Mucosa of descending colon (tissue), 3 donors: ENCODE data around the gene DNAJC15. TPM values are rescaled to one million over a fixed set of nuclear protein-coding genes. Genes with fewer than 3 reads are reported as not detected.

Experiments used
- ATAC-seq: fragments of 200-7000 bp; cut with Tn5 transposase; one replicate; pipeline ENCODE4 v1.9.1; 2020; ENCODE audit warnings: mild to moderate bottlenecking, moderate library complexity
- DNase-seq, 3 donors: peaks; one replicate each; pipeline ENCODE4 v3.0.0-alpha.2; 2020
- H3K36me3 ChIP-seq: fragments of 200-600 bp; one replicate; pipeline ENCODE4 v1.8.0; 2021; ENCODE audit warnings: low read depth, mild to moderate bottlenecking
- H3K4me1 ChIP-seq: fragments of 200-600 bp; one replicate; pipeline ENCODE4 v1.8.0; 2021; ENCODE audit warnings: low read depth, mild to moderate bottlenecking
- H3K4me3 ChIP-seq: fragments of 200-600 bp; one replicate; pipeline ENCODE4 v1.8.0; 2021; ENCODE audit warnings: mild to moderate bottlenecking
- H3K9me3 ChIP-seq: fragments of 200-600 bp; one replicate; pipeline ENCODE4 v1.8.0; 2021; ENCODE audit warnings: mild to moderate bottlenecking
- CTCF ChIP-seq: fragments of 200-600 bp; IDR thresholded peaks from one replicate; pipeline ENCODE4 v1.8.0; 2022; ENCODE audit warnings: antibody characterized with exemption, mild to moderate bottlenecking
- intact Hi-C, 2 donors: fragments of 100-400 bp; cut with DNase I in 1 of 2; cut with micrococcal nuclease in 1 of 2; formaldehyde crosslinking; loops; one replicate each; pipeline versions ENCODE4 v1.11.0 to v1.11.1; 2022; cut with DNase I, micrococcal nuclease
- total RNA-seq, 3 donors: library from RNA; stranded (reverse); fragmentation: NEBNext Ultra II Directional in 2 of 3; extraction: Animal tissue kit (Norgen Biotek cat#: 25700) in 2 of 3; gene quantifications; one replicate each; pipeline versions ENCODE4 v1.2.1 to v1.2.4, GENCODE V29; 2021 to 2023
- donor health status: DM: no; HTN: no; CAD: no; lungs with moderate emphysema.
- donor health status: DM: no; HTN: no; CAD: no.
- donor health status: DM: no; HTN: yes; CAD: no.

Gene DNAJC15
- total RNA-seq, 3 donors from 2014 or later: 15.9 to 29.7 (median 27.2) TPM

GRCh38 chr13:43145534-43146196 is 122.3 kb downstream of the DNAJC15 start:
- Histone ChIP-seq H3K9me3 (no peaks in the 10 kb centered on the region), H3K4me1 (no peaks in the 10 kb centered on the region), H3K4me3 (no peak overlapping the region), H3K36me3 (no peaks in the 10 kb centered on the region)
- DNase-seq (no peak), ATAC-seq (no peak)
- intact Hi-C loops: no loop called here
- no peak for TF ChIP-seq CTCF

GRCh38 chr13:43146400-43146799 is 123.0 kb downstream of the DNAJC15 start:
- TF ChIP-seq CTCF: no peak
- intact Hi-C loops: no loop called here
- Histone ChIP-seq H3K36me3 (no peaks in the 10 kb centered on the region), H3K4me1 (no peaks in the 10 kb centered on the region), H3K9me3 (no peaks in the 10 kb centered on the region), H3K4me3 (no peak overlapping the region)
- no peak for ATAC-seq
- DNase-seq: no peak

GRCh38 chr13:43150369-43151207 is 127.2 kb downstream of the DNAJC15 start:
- no peak for ATAC-seq
- no peak for TF ChIP-seq CTCF
- no peaks in the 10 kb centered on the region for H3K9me3 ChIP-seq
- intact Hi-C loops: no loop called here
- H3K4me1 ChIP-seq: no peaks in the 10 kb centered on the region
- no peaks in the 10 kb centered on the region for H3K36me3 ChIP-seq
- no peak for DNase-seq
- no peak overlapping the region for H3K4me3 ChIP-seq

GRCh38 chr13:43153436-43154090 is 130.2 kb downstream of the DNAJC15 start:
- DNase-seq (no peak), ATAC-seq (no peak)
- intact Hi-C loops: no loop called here
- Histone ChIP-seq H3K4me1 (no peaks in the 10 kb centered on the region), H3K9me3 (no peaks in the 10 kb centered on the region), H3K36me3 (no peaks in the 10 kb centered on the region), H3K4me3 (no peak overlapping the region)
- no peak for TF ChIP-seq CTCF

- intact Hi-C loops: no loop called here
- H3K36me3 ChIP-seq: no peaks in the 10 kb centered on the region
- ATAC-seq: no peak
Observed at GRCh38 chr13:43154156-43154651, 130.8 kb downstream of the DNAJC15 start.

More at GRCh38 chr13:43154156-43154651, 130.8 kb downstream of the DNAJC15 start:
- no peak for DNase-seq
- H3K4me1 ChIP-seq: no peaks in the 10 kb centered on the region
- H3K4me3 ChIP-seq: no peak overlapping the region
- TF ChIP-seq CTCF: no peak
- H3K9me3 ChIP-seq: no peaks in the 10 kb centered on the region
